ENCODE data around the gene GRIK4.

The GRIK4 gene

DNA sequence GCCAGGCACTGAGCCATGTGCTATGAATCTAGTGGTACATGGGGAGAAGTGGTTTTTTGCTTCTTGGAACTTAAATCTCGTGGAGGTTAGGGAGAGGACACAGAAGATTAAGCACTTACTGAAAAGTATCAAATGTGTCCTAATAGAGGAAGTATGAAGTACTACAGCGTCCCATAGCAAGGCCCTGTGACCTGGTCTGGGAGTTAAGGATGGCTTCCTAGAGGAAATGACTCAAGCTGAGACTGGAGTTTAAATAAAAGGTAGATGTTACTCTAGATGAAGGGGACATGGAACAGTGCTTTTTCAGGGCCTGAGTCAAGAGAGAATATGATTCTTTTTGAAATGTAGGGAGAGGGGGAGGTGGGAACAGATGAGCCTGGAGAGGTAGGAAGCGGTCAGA lies 202.9 kb downstream of the GRIK4 start:
- no peak for DNase-seq

DNA sequence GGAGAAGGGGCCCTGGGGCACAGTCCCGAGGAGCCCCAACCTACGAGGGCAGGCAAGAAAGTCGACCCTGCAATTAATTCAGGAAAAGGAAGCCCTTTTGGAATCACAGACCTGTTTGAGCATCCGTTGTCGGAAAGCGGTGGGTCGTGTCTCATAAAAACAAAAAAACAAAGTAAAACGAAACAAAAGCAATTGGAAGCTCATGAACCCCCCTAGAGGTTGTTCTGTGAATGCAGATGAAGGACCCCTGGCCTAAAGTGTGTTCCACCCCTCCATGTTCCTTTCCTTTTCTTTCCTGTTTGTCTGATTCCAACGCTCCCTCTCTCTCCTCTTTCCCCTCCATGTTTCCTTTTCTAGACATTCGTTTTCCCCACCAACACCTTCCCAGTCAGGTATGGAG lies 203.7 kb downstream of the GRIK4 start:
- no peak for DNase-seq

- no peak for DNase-seq
Measured at GRCh38 chr11:120717042-120717441, 205.5 kb downstream of the GRIK4 start.

DNA sequence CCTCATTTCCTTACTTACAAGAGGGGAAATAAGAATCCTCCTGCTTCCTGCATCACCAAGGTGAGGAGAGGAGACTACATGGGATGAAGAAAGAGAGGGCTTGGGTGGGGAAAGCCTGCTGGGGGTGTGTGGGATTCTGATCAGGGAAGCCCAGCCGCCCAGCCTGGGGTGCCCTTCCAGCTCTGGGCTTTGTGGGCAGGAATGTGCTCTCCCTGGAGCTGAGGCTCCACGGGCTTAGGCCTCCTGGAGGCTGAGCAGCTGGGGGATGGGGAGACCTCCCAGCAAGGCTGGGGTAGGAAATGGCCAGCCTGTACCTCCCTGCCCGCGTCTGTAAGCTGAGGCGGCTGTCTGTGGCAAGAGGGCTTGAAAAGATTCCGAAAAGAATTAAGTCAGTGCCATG lies 206.1 kb downstream of the GRIK4 start:
- DNase-seq = no peak

GRCh38 chr11:120718171-120718570 lies 206.6 kb downstream of the GRIK4 start:
- no peak for DNase-seq

DNA sequence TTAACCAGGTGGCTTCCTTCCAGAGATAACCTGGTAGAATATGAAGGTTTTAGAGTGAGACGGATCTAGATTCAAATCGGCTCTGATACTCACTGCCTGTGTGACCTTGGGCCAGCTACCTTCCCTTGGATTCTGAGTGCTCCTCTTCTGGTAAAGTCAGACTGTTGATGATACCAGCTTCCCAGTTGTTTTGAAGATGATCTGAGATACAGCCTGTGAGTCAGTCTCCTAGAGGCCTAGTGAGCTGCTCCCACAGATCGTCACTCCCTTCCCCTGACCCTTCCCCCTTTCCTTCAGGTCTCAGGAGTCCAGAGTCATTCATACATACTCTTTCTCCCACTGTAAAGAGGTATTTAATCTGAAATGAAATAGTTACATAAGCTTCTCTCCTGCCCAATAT lies 207.8 kb downstream of the GRIK4 start:
- DNase-seq = no peak

DNA sequence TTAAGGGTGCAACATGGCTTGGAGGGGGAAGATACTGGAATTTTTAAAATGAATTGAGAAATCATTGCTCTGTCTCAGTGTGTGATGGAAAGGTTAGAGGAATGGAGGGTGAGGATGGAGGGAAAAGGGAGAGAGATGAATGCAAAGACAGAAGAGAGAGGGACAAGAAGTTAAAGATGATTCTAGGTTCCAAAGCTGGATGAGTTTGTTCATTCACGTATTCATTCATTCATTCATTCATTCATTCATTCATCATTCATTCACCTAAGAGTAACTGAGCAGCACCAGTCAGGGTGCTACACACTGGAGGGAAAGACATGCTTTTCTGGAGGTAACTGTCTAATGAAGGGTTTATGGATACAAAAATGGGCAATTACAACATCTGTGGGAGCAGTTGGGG lies 209.2 kb downstream of the GRIK4 start:
- DNase-seq = no peak

DNA sequence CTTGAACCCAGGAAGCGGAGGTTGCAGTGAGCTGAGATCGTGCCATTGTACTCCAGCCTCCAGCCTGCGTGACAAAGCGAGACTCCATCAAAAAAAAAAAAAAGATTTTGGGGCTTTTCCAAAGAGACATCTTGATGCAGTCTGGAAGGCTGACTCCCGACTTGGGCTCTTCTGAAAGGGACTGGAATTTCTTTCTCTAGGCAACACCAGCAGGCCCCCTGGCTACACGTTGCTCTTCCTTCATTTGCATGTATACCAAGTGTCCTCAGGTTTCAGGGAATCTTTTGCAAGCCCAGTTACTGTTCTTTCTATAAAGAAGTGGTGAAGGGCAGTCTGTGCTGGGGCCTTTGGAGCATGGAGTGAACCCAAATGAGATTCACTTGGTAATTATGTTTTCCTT lies 211.0 kb downstream of the GRIK4 start:
- no peak for DNase-seq

DNA sequence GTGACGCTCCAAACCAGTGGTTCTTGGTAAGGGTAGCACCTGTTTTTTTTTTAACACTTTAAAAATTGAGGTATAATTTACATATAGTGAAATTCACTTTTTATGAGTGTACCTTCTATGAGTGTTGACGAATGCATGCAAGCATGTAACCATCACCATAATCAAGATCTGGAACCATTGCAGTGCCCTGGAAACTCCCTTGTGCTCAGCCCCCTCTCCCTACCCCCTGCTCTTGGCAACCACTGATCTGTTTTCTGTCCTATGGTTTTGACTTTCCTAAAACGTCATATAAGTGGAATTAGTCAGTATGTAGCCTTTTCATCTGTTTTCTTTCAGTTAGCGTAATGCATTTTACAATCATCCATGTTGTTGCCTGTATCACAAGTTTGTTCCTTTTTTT lies 212.2 kb downstream of the GRIK4 start:
- no peak for DNase-seq

DNA sequence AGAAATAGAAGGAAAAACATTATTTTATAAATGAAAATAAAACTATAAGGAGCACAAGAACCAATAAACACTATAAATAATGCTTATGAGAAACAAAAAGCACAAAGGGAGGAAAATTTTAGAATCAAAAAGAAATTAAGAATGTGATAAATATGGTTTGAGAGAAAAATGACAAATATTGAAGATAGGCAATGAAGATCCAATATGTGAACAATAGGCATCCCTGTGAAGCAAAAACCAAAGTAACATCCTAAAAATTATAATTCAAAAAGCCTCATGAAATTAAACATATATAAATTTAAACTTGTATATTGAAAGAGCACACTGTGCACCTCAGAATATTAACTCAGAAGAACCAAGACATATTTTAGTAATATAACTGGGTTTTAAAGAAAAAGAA lies 216.2 kb downstream of the GRIK4 start:
- DNase-seq = no peak

- DNase-seq = no peak
Measured at GRCh38 chr11:120735035-120735434, 223.5 kb downstream of the GRIK4 start.

DNA sequence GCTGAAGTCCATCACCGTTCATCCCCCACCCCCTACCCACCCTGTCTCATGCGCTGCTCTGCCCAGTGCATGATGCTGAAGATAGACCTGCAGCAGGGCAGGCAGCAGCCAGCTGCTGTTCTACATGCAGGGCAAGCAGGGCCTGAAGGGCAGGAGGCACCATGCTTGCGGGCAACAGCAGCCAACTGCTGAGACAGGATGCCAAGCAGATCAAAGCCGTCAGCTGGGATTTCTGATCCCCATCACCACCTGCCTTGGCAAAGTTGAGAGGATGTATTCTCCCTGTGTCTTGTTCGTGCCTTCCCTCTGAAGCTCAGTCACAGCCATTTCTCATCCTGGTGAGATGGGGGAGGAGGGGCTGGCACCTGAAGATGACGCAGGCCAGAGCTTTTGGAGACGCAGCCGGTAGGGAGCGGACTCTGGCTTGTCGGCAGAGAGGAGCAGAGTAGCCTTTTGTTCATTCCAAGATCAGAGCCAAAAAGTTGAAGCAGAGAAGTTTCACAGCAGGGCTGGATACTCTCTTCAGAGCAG lies 227.0 kb downstream of the GRIK4 start:
- DNase-seq = no peak

DNA sequence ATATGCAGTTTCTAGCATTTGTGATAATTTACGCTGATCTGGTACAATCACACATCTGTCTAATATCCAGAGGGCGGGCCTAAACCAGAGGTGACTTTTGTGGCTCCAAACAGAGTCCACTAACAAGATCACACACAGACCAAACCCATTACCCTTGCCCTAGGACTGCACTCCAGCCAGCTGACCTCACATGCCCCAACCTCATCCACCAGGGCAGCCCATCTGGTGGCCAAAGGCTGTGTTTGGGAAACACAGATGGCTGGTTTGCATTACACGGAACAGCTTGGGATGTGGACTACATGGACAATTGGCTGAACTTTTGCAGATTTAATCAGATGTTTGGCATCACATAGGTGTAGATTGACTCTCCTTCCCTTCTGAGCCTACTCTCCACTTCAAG lies 228.2 kb downstream of the GRIK4 start:
- no peak for DNase-seq

GRCh38 chr11:120740380-120740779 lies 228.8 kb downstream of the GRIK4 start:
- no peak for DNase-seq

- no peak for DNase-seq
Measured at GRCh38 chr11:120744016-120744994, 232.8 kb downstream of the GRIK4 start.

DNA sequence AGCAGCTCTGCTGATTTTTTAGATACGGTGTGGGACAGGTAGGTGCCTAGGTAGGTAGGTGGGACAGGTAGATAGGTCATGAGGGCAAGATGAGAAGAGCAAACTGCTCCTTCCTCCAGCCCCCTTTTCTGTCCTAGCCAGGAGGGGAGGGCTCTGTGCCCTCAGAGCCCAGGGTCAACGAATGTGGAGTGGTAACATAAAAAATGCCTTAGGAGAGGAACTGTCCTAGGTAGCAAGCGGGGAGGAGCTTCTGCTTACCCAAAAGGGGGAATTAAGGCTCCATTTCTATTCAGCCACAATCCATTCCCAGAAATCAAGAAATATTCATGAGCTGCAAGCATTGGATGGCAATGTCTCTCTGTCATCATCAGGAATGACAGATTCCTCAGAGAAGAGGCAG lies 234.8 kb downstream of the GRIK4 start:
- DNase-seq = no peak

- no peak for DNase-seq
Measured at GRCh38 chr11:120746836-120747609, 235.5 kb downstream of the GRIK4 start.

- no peak for DNase-seq
Measured at GRCh38 chr11:120747850-120748814, 236.6 kb downstream of the GRIK4 start.

- DNase-seq = no peak
Measured at GRCh38 chr11:120749395-120749794, 237.8 kb downstream of the GRIK4 start.

GRCh38 chr11:120750647-120751549 lies 239.3 kb downstream of the GRIK4 start:
- no peak for DNase-seq

- no peak for DNase-seq
Measured at GRCh38 chr11:120751550-120751949, 240.0 kb downstream of the GRIK4 start.

Measured in bone marrow (tissue), 2 donors.